HG03025 (cell line): ENCODE measurements around the gene OOEP.

ENCODE experiments used
- ATAC-seq: cut with Tn5 transposase; IDR thresholded peaks from one replicate; pipeline ENCODE4 v1.9.1; 2021; ENCODE audit warnings: mild to moderate bottlenecking, moderate library complexity; ENCODE audit not compliant: unreplicated experiment, low FRiP score

OOEP gene

DNA sequence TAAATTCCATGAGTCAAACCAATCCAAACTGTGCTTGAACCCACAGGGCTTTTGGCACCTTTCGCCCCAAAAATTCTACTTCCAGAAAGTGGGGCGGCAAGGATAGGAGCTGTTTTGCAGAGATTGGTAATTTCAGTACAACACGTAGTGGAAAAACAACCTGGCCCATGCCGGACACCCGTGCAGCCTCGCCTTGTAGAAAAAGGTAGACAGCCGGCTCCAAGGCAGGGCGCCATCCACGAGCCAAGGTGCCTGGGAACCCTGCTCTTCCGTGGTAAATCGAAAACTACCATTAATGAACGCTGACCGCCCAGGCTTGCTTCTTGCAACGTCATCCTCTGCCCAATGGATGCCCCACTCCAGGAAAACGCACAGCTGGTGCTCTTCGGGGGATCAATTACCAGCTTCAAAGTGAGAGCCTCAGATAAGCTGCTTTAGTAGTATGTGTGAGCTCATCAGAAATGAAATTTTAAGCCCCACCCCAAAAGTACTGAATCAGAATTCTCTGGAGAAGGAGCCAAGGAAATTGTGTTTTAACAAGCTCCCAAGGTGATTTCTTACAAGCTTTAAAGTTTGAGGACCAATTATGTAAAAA lies 1.8 kb downstream of the OOEP start:
- no peak for ATAC-seq

DNA sequence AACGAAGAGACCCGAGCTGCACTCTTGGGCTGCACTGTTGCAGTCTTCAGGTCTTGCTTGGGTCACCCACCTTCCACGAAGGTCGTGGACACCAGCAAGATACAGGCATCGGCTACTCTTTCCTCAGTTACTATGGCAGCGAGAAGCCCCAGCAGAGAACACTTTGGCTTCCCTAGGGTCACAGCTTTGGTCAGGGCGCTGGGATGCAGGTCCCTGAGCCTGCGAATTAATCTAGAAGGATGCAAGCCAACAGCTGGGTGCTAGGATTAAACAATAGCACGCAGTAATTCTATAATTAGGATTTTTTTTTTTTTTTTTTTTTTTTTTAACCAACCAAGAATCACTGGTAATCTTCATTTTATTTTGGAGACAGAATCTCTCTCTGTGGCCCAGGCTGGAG lies 5.1 kb downstream of the OOEP start:
- no peak for ATAC-seq

DNA sequence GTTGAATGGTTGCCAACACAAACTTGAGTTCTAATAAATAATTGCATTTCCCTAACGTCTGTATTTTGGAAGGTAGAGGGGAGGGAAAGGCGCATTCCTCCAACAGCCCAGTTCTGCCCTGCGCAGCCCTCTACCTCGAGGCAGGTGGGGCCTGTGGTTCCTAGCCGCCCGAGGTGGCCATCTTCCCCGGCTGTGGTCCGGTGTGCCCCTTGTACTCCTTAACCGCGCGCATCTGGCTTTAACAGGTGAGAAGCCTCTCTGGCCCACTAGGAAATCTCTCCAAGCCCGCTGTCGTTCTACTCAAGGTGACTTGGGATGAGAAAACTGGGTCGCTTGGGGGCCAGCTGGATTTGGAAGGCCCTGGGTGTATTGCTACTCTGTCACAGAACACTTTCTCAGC lies 5.6 kb downstream of the OOEP start:
- ATAC-seq = no peak

DNA sequence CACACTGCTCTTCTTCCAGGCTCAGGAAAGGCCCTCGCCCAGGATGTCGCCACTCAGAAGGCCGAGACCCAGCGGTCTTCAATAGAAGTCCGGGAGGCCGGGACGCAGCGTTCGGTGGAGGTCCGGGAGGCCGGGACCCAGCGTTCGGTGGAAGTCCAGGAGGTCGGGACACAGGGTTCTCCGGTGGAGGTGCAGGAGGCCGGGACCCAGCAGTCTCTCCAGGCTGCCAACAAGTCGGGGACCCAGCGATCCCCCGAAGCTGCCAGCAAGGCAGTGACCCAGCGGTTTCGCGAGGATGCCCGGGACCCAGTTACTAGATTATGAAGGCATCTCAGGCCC lies 6.2 kb downstream of the OOEP start:
- no peak for ATAC-seq

DNA sequence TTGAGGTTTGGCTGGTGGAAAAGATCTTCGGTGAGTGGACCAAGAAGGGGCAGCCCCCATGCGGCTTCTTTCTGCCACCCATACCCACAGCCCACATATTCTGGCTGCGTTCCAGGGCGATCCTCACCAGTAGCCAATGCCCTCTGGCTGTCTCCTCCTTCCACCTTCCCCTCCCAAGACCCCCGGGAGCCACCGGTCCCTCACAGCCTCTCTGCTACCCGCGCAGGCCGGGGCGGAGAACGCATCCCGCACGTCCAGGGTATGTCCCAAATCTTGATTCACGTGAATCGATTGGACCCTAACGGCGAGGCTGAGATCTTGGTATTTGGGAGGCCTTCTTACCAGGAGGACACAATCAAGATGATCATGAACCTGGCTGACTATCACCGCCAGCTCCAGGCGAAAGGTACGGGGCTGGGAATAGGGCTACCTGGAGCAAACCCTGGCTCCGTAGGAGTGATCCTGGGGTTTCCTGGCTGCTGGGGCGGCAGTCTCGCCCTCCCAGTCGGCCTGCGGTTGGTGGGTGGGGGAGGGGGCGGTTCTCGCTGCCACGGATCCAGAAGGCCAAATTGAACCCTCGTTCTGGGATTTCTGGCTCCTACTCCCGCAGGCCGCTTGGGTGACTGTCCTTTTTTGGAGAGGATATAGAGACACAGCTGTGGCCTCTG lies 6.7 kb downstream of the OOEP start:
- ATAC-seq = no peak

DNA sequence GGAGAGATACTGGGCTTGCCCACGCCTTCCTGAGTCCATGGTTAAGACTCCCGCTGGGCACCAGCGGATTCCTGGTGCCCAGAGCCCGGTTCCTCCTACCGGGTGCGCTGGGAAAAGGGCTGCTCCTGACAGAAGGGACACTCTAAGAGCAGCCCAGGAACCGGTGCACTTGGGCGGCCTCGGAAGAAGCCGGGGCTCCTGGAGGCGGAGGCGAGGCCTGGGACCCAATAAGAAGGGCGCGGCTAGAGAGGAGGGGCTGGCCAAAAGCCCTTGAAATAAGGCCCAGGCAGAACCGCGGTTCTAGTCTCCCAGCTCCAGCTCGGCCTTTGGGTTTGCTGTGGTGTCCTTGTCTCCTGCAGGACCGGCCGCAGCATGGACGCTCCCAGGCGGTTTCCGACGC lies 7.3 kb downstream of the OOEP start, which contains the start of gene KHDC3L:
Gene KHDC3L (plus strand): TSS at position 301 of the 400 bp plus-strand sequence. CDS start 72 bp downstream, at position 373.
- ATAC-seq = no peak

DNA sequence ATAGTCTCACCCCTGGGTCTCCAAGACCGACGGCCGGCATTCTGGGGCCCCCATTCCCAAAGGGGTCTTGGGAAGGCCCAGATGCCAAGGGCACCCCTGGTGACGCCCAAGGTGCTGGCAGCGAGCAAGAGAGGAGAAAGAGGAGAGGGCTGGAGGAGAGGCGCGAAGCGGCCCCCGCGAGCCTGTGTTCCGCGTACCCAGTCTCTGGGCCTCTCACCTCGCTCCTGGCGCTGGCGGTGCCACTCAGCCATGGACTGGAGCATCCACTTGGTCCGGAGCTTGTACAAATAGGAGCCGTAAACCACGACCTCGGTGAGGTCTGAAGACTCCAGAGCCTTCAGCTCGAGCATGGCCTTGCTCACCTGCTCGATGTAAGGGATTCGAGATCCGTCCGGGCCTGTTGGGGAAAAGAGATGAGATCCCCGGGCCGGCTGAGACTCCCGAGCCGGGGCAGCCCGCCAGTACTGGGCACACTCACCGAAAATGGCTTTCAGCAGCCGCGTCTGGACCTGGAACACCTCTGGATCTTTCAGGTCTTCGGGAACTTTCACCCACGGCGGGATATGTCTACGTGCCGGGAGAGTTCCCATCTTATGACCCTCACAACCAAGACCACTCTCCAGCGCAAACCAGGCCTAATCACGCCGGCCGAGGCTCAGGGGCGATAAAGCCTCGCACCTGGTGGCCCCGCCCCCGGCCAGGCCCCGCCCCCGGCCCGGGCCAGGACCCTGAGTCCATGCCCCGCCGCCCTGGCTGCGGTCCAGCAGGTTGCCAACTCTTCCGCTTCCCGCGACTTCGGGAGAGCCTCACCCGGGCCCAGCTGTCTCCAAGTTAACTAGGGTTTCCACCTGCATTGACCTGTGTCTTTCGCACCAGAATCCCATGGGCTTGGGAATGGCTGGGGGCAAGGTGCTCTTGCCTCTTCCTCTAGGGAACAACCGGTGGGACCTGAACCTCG lies 15.8 kb downstream of the OOEP start, which contains the start of gene DPPA5:
Gene DPPA5 (minus strand): TSS at position 641 of the 958 bp plus-strand sequence. CDS start 51 bp downstream, at position 590.
- ATAC-seq = no peak

DNA sequence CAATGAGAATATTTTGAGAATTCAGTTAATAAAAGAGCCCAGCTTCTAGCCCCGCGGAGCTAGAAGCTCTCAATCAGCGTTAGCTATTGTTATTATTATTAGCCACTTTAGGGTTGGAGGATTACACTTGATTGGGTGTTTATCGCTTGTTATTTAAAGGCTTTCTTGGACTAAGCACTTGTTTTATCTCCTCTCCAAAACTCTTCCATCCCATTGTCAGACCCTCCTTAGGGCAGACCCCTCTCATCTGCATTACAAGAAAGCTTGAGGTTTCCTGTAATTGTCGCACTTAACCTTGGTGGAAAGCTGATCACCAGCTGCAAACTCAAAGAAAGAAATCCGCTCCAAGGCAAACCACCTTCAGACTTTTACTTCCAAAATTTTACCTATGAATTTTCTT lies 20.4 kb downstream of the OOEP start:
- ATAC-seq = no peak

DNA sequence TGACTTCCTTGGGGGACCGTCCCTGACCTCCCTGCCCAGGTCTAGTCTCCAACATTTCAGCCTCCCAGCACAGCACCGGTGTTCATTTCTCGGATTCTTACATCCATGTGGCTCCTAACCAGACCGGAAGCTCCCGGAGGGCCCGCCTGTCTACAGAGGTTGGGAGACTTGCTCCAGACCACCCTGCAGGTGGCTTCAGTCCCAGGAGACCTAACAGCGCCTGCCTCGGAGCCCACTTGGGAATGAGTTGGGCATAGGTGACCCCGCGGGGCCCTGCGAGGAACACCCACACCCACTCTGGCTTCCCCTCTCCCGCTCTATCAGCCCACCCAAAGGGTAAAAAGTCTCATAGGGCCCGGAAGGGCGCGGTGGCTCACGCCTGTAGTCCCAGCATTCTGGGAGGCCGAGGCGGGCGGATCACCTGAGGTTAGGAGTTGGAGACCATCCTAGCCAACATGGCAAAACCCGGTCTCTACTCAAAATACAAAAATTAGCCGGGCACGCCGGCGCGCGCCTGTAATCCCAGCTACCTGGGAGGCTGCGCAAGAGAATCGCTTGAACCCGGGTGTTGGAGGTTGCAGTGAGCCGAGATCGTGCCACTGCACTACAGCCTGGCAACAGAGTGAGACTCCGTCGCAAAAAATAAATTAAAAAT lies 21.0 kb downstream of the OOEP start:
- ATAC-seq = no peak

DNA sequence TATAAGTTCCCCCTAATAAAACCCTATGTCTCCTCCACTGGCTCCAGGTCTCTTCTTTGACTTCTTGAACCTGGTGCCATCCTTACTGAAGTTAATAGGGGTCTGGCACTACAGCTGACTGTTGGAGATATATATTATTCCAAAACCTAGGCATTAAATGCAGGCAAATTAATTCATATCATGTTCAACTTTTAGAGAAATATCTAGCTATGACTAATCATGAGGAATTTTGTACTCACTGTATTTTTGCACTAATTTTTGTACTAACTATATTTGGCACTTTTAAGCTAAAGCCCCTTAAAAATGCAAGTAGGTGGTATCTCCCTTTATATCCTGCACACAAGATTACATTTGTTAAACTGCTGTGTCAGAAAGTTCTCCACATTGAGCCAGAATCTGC lies 26.5 kb downstream of the OOEP start:
- no peak for ATAC-seq

DNA sequence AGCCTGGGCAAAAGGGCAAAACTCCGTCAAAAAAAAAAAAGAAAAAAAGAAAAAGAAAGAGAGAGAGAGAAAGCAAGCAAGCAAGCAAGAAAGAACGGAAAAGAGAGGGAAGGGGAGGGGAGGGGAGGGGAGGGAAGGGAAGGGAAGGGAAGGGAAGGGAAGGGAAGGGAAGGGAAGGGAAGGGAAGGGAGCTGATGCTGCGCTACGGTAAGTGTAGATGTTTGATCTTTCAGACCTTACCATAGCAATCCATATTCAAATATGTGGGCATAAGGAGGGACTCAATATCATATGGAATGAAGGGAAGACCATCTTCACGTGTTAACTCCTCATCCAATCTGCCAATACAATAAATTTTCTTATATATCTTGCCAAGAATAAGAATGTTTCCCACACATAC lies 27.5 kb downstream of the OOEP start:
- ATAC-seq = no peak

DNA sequence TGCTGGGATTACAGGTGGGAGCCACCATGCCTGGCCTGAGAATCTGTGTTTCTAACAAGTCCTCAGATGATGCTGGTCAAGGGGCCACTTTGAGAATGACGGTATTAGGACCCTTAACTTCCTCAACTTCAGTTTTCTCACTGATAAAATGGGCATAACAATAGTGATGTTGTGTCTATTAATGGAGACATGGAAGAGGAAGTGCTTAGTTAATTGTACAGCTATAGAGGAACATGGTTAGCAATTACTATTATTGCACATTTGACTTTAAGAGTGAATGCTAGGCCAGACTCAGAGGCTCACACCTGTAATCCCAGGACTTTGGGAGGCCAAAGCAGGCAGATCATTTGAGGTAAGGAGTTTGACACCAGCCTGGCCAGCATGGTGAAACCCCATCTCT lies 28.4 kb downstream of the OOEP start:
- no peak for ATAC-seq

DNA sequence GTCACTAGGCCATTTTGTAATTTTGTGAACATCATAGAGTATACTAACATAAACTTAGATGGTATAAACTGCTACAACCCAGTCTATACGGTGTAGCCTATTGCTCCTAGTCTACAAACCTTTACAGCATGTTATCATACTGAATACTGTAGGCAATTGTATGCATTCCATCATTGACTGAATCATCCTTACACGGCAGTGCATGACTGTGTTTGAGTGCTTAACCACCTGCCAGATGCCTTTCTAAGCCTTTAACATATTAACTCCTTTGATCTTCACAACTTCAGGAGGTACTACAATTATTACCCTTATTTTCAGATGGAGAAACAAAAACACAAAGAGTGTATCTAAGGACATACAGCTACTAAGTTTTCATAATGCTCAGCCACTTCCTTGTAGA lies 29.6 kb downstream of the OOEP start:
- ATAC-seq = no peak

DNA sequence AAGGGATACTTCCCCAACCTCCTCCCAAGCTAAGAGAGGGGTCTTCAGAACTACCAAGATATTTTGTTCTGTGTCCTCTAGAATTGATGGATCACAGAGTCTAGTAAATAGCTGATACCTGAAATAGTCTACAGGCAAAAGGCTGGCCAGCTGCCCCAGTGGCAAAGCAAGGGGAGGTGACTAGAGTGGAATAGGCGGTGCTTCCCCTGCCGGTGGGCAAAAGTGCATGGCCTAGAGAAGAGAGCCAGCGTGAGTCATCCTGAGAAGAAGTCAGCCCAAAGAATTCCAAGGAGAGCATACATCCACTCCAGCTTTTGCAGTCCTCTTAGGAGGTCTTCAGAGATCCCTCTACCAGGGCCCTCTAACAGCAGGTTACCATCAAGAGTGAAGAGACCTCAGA lies 30.4 kb downstream of the OOEP start:
- no peak for ATAC-seq

DNA sequence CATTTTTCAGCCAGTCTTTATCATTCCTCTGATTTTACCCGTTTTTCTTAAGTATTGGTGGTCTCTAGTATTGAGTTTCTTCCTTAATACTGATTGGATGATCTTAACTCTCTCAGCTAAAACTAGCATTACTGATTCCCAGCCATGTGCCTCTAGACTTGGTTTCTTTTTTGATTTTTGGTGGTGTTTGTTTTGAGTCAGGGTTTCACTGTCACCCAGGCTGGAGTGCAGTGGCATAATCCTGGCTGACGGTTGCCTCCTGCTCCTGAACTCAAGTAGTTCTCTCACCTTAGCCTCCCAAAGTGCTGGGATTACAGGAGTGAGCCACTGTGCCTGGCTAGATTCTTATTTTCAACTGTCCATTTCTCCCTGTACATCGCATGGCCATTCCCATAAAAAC lies 40.5 kb downstream of the OOEP start:
- ATAC-seq = no peak

DNA sequence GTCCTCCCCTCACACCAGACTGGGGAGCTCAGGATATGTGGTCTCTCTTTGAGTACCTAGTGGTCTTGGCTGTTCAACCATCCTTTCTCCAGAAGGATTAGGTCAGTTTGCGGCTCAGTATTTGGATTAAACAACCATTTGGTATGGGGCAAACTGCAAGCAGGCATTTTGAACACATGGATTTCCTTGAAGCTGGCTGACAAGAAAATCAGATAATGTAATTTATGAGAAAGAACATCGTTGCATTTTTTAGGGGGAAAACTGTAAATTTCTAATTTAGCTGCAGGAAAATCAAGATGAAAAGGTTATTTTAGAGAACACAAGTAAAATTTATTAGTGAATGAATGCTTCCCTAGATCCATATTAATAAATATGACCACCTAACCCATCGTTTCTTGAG lies 40.9 kb downstream of the OOEP start:
- no peak for ATAC-seq

DNA sequence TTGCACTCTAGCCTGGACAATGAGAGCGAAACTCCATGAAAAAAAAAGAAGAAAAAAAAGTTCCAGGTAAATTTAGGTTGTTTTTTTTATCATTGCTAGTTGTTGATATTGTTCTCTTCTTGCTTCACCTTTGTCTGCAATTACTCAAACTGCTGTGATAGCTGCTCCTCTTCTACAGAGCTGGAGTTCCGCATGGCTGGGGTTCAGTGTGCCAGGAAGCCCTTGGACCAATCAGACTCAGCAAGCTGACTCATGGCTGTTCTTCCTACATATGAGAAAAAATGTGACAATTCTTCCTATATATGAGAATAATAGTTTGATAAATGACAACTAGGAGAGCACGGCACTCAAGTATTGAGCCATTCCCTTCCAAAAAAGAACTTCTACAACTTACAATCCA lies 44.0 kb downstream of the OOEP start:
- no peak for ATAC-seq

DNA sequence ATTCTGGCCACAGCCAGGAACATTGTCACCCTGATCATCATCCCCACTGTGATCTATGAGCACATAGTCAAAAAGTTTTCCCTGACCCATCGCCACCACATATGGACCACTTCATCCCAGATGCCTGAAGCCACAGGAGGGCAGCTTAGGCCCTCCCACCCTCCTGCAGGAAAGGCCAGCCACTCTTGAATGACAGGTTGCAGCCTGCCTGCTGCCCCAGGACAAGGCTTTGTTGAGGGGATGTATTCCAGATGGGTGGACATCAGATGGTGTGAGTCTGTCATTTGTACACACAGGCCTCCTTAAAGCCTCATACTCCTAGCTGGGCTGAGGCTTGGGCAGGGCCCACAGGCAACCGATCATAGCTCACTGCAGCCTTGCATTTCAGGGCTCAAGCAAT lies 46.4 kb downstream of the OOEP start:
- no peak for ATAC-seq
